HG03520 (cell line): ENCODE data around the gene WDFY1.

Experiments used
- ATAC-seq: cut with Tn5 transposase; IDR thresholded peaks from one replicate; pipeline ENCODE4 v1.9.1; 2021; ENCODE audit warnings: mild to moderate bottlenecking, moderate library complexity; ENCODE audit not compliant: unreplicated experiment

WDFY1 gene

DNA sequence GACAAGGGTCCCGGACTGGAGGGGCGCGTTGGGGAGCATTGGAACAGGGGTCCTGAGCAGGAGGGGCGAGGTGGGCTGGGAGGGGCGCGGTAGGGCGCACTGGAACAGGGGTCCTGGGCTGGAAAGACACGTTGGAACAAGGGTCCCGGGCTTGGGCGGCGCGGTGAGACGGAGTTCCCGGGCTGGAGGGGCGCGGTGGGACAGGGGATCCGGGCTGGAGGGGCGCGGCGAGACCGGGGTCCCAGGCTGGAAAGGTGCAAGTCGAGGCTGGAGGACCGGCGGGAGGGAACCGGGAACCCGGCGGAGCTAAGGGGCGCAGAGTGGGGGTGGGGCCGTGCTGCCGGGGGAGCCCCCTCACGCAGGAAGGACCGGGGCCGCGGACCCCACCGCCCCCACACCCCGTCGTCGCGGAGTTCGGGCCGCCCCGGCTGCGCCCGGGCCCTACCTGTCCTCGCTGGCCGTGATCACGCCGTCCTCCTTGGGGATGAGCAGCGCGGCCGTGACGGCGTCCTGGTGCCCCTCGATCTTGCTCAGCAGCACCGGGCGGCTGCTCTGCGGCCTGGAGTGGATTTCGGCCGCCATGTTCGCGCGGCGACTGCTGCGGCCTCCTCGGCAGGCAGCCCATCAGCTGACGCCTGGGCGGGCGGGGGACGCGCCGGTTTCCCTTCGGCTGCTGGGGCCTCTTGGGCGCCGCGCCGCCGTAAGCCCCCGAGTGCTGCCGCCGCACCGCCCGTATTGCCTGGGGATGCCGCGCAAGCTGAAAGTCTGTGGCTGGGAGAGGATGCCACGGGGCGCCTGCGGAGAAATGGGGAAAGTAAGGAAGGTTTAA lies at the start of gene WDFY1:
TSS of gene WDFY1 (minus strand) at position 633 of the 829 bp plus-strand sequence. CDS start at position 582, 51 bp downstream.
- peak; percentile 68 for ATAC-seq

DNA sequence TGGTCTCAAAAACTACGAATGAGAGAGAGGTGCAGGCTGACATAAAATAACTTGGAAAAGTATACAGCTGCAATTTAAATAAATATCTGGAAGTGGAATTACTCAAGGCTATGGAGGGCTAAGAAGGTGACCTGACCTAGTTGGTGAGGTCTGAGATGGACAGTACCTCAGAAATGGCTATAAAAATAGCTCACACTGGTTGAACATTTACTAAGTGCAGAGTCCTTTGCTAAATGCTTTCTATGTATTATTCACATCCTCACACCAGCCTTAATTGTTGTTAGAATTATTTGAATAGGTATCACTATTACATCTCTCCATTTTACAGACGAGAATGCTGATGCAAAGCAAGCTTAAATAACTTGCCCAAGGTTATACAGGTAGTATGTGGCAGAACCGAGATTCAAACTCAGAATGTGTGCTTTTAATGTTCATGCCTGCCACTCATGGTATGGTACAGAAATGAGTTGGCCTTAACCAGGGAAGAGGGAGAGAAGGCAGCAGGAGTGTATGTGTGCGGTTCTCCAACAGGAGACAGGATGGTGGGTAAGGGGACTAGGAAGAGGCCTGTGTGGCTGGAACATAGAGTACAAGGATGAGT lies 49.5 kb upstream of the WDFY1 start:
- no peak for ATAC-seq

DNA sequence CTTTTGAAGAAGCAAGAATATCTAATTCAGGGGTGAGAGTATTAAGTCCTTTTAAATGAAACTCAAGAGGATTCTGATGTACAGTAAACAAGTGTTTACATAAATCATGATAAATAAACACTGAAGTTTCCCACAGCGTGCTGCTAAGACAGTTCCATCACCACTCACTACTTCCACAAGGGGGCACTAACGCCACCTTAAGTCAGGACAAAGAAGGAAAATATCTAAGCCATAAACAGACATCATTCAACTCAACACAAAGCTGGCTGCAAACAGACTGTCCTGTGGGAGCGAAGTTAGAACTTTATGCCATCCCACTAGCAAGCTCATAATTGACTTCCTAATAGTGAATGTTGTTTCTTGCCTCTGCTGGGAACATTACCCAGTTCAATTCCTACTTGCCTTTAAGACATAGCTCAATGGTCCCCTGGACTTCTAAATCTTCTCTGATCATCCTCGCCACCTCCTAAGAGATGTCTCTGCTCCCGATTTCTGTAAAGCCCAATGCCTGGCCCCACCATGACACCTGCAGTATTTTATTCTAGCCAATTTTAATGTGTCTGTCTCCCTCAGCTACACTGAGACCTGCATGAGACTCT lies 48.6 kb upstream of the WDFY1 start:
- ATAC-seq = peak; percentile 60

- no peak for ATAC-seq
These were observed 46.5 kb upstream of the WDFY1 start for GRCh38 chr2:223991611-223992010.

DNA sequence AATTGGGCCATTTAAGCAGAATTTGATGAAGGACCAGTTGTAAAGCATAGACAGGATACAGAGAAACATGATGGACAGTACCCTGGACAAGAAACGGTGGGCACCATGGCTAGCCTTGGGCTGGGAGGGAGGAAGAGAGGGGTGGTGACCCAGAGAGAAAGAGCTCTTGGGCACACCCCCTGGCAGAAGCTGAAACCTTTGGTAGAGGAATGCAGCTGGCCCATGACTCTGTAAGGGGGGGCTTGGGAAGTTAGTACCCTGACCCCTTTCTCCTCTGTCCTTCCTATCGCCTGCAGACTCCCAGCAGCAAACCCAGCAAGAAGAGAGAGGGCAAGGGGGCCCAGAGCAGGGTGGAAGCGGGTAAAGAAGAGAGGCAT lies 44.7 kb upstream of the WDFY1 start:
- no peak for ATAC-seq

DNA sequence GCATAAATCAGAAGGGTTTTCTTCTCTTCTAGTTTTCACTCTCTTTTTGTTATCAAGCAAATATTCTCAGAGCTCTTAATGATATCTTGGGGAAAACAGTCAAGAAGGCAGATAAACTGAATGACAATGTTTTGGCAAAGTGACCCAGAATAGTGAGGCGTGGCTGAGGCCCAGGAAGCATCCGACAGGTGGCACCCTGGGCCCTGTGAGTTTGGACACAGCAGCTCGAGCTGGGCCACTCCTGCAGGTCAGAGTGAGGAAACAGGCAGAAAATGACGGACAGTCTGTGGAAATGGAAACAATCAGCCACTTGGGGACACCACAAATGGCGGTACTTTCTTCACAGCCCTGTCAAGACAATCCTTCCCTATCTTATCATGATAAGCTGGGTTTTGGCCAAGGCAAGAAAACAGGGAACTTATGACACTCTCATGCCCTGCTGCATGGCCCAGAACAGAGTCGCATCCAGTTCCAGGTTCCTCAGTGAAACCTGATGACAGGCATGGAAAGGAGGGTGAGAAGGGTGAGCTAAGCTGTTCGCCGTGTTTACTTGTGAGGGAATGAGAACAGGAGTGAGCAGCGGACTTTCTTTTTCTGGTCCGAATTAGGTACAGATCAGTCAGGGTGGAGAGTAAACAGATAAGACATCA lies 44.2 kb upstream of the WDFY1 start:
- ATAC-seq = no peak

DNA sequence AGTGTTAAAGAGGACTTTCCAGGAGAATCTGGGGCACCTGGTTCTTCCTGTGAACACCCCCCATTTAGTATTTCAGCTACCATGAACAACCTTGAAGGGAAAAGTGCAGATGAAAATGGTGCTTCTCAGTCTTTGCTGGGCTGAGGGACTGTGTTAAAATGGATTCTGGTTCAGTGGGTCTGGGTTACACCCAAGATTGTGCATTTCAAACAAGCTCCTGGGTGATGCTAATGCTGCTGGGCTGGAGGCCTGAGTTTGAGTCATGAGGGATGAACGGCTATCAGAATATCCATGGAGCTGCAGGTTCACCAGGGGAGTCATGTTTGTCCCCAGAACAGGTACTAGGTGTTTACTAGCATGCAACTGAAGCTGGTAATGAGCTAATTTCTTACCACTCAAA lies 36.1 kb upstream of the WDFY1 start:
- ATAC-seq = no peak

GRCh38 chr2:223980803-223981202 lies 35.7 kb upstream of the WDFY1 start:
- ATAC-seq = no peak

DNA sequence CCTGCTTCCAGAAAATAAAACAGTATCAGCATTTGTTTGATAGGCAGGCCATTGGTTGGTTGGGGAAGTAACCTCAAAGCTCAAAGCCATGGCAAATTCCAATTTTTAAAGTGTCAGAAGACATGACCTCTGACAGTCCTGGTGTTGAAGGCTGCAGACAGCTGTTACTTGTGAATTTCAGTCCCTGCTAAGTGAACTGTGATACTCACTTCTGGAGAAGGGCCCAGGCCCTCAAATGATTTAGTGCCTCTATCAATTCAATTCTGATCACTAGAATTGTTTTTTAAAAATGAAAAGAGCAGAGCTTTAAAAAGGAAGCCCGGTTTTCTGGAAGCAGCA lies 35.2 kb upstream of the WDFY1 start:
- ATAC-seq = no peak

- no peak for ATAC-seq
These were observed 34.7 kb upstream of the WDFY1 start for GRCh38 chr2:223979730-223980396.

GRCh38 chr2:223978451-223978850 lies 33.3 kb upstream of the WDFY1 start:
- no peak for ATAC-seq

DNA sequence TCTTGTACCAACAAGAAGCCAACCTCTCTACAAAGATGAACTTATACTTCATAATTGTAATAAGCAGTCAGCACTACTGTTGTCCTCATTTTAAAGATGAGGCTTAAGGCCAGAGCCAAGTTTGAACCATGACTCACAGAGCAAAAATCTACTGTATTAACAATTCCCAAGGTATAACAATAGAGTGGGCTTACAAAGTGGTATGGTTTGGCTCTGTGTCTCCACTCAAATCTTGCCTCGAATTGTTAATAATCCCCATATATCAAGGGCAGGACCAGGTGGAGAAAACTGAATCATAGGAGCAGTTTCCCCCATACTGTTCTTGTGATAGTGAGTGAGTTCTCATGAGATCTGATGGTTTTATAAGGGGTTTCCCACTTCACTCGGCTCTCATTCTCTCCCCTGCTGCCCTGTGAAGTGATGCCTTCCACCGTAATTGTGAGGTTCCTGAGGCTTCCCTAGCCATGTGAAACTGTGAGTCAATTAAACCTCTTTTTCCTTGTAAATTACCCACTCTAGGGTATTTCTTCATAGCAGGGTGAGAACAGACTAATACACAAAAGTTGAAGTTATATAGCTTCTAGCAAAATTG lies 31.6 kb upstream of the WDFY1 start:
- no peak for ATAC-seq

DNA sequence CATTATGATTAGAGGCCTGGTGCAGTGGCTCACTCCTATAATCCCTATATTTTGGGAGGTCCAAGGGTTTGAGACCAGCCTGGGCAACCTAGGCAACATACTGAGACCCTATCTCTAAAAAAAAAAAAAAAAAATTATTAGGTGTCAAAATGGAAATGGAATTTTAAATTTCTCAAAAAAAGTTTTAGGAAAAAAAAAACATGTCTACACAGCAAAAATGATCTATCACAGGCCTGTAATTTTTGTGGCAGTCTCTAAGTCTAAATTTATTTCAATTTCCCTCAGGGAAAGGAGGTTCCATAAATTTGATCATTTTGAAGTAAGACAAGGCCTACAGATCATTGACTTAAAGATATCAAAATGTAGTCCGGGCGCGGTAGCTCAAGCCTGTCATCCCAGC lies 28.5 kb upstream of the WDFY1 start:
- ATAC-seq = no peak

DNA sequence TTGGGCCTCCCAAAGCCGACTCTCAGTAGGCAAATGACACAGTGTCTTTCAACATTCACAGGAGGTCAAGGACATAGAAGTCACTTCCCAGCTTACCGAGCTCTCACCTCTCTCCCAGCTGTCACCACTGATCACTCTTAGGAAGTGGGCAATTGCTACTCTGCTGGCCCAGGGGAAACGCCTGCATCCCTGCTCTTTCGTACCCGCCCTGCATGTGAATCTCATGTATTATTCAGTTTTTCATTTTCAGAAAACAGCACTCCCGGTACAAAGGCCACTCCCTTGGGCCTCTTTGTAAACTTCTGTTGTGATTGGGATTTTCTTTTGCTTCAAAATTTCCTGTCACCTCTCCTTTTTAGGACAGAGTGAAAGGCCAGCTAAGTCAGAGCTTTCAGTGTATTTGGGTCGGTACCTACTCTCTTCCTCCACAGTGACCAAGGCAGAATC lies 27.5 kb upstream of the WDFY1 start:
- no peak for ATAC-seq

DNA sequence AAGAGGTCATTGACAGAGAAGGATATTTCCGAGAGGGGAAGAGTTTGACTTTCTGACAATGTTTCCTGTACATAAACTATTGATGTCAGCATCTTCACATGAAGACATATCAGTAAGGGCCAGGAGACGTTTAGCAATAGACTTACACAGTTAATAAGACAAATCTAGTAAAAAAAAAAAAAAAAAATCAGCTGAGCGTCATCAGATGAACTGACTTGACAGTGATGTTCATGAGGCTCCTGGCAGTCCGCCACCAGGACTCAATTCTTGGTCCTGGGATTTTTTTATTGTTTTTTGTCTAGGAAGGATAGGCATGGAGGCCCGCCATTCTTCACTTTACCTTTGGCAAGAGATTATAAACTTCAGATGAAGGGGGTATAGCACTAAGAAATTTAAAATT lies 26.6 kb upstream of the WDFY1 start:
- no peak for ATAC-seq

- peak; percentile 83 for ATAC-seq
These were observed 25.4 kb upstream of the WDFY1 start for GRCh38 chr2:223970343-223971128.

GRCh38 chr2:223969856-223970255 lies 24.7 kb upstream of the WDFY1 start:
- no peak for ATAC-seq

DNA sequence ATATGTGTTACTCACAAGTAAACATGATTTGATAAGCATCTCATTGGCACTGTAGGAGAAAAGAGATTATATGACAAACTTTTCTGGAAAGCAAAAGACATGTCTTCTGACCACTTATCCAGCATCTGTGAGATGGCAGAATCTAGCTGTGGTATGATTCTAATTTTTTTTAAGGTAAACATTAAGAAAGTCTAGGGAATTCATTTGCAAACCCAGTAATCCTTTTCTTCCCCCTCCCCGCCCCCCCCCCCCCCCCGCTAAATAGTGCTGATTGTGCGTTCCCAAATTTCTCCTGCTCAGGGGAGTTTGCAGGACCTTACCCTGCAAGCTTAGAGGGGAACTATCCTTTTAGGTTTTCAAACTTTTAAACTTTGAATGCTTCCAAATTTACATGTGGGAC lies 24.2 kb upstream of the WDFY1 start:
- no peak for ATAC-seq

DNA sequence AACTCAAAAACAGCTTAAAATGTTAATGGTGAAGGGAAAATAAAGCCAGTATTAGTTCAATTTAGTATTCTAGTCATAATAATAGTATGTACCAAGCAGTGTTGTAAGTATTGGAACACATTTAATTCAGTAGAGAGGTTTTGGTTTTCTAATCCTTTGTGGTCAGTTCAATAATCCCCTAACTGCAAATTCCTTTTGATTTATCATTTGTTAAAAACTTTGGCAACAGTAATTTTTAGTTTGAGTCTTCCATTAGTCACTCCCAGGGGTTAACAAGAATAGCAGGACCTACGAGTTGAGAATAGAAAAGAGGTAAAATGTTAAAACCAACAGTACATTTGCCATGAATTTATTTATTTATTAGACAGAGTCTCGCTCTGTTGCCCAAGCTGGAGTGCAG lies 22.8 kb upstream of the WDFY1 start:
- no peak for ATAC-seq

DNA sequence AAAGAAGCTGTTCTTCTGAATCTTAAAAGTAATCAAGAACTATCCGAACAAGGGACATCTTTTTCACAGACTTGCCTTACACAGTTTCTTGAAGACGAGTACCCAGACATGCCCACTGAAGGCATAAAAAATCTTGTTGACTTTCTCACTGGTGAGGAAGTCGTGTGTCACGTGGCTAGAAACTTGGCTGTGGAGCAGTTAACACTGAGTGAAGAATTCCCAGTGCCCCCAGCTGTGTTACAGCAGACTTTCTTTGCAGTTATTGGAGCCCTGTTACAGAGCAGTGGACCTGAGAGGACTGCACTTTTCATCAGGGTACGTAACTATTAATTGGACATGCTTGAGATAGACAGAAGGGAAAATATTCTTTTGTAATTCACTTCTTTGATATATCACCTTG lies 14.6 kb upstream of the WDFY1 start:
- ATAC-seq = no peak
